ENCODE data around the gene DPP3. TPM values are rescaled to one million over a fixed set of nuclear protein-coding genes. Genes with fewer than 3 reads are reported as not detected.

DPP3 gene
- total RNA-seq, 1 experiment from 2014 or later, result 55.6 TPM

DNA sequence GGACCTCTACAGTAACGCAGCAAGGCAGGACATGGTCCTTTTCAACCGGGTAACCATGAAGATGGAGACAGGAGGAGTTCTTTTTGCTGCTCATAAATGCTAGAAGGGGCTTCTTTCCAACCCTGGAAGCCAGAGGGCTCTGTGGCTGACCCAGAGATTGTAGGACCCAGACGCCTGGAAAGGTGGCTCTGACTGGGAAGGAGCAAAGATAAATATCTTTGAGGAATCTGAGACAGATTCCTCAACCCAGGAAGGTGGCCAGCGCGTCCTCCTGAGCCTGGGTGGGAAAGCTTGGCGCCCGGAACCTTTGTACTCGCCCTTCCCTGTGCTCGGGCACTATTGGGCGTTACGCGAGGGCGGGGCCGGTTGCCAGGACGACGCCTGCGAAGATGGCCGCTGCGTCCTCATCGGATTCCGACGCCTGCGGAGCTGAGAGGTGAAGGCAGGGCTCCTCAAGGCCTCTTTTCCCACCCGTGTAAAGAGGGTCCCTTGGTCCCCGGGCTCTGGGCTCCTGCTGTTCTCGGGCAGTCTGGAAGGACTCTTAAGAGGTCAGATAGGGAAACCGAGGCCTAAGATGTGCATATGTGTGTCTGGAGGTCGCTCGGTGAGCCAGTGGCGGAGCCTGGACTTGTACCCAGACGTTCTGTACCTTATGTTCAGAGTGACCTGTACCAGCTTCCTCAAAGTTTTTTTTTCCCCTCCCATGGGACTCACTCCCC, 30.2 kb downstream of the DPP3 start, which contains the start of gene BBS1 (continued):
- TF ChIP-seq YY1 (IDR thresholded peaks at IDR 0.05; ENCODE audit: extremely low read depth, insufficient replicate concordance, low read depth, low read length) (peak; percentile 95), JUND (IDR thresholded peaks at IDR 0.05) (no peak), EZH2 (IDR thresholded peaks at IDR 0.05) (no peak), ZFX (IDR thresholded peaks at IDR 0.05) (peak; percentile 82), ELF1 (IDR thresholded peaks at IDR 0.05; ENCODE audit: borderline replicate concordance, low read depth) (no peak)

DNA sequence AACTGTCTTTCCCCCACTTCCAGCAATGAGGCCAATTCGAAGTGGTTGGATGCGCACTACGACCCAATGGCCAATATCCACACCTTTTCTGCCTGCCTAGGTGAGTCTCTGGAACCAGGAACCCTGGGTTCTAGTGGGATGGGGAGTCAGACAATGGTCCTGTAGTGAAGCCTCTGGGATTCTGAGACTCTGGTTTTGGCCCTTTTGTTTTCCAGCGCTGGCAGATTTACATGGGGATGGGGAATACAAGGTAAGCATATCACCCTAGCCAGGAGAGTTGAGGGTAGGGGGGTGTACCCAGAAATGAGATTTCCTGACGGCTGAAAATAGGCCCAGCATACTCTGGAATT, 30.7 kb downstream of the DPP3 start:
- no peaks in the 10 kb centered on the region for H3K9me2 ChIP-seq (ENCODE audit: insufficient read depth)
- peaks cover 16% of the 10 kb centered on the region for H3K79me2 ChIP-seq (ENCODE audit: insufficient read depth, low read length)
- peaks cover 5 to 12% of the 10 kb centered on the region in 2 experiments; a peak in 3 of 4 replicates for H3K4me1 ChIP-seq (ENCODE audit: control insufficient read depth in 1 of 2, insufficient read depth in 2 of 2, low read length in 2 of 2)
- no peaks in the 10 kb centered on the region for H3K9me3 ChIP-seq (ENCODE audit: control insufficient read depth in 1 of 2, insufficient read depth in 1 of 2, low read depth in 1 of 2, low read length in 2 of 2)
- peak overlapping the region; percentile 87 for H3K4me2 ChIP-seq (ENCODE audit: low read length)
- intact Hi-C loops (cut with micrococcal nuclease), result no loop called here
- ATAC-seq (peak; percentile 10), DNase-seq (ENCODE audit: low read depth, low spot score) (no peak)
- peak overlapping the region; percentile 54 for H3K27ac ChIP-seq (ENCODE audit: low read depth, low read length)
- no peaks in the 10 kb centered on the region for H4K20me1 ChIP-seq (ENCODE audit: insufficient read depth)
- ChIA-PET POLR2A (interaction anchor here (0.9 kb wide), 1 partner anchor 31 kb away, joined by 3 read pairs; the partner anchor contains the start of gene DPP3), RAD21 (ENCODE audit: low non-redundant PET in 1 of 2, low total read pairs in 2 of 2, uncharacterized antibody in 2 of 2, unreplicated experiment in 2 of 2) (no interaction called here), CTCF (interaction anchor here (0.6 to 1.6 kb wide), 2 partner anchors 18 to 168 kb away, joined by 3 to 4 read pairs; no protein-coding TSS in a partner anchor)
- H2AFZ ChIP-seq (ENCODE audit: low read depth, low read length, poor library complexity, severe bottlenecking), result no peak overlapping the region
- H3K36me3 ChIP-seq (ENCODE audit: control insufficient read depth in 1 of 2, insufficient read depth in 2 of 2, low read length in 2 of 2), result peaks cover 0 to 3% of the 10 kb centered on the region in 2 experiments; a peak in 1 of 4 replicates
- peak overlapping the region; percentile 76 for H3K9ac ChIP-seq (ENCODE audit: low read length)
- BruUV-seq (replicated peaks), result TSS peak; percentile 83
- no peaks in the 10 kb centered on the region for H3K27me3 ChIP-seq (ENCODE audit: insufficient read depth, low read length)
- TF ChIP-seq CEBPB (IDR thresholded peaks at IDR 0.05; ENCODE audit: low read depth) (no peak), ZFX (IDR thresholded peaks at IDR 0.05) (0 out of 2 replicates have a peak, but pooled peaks have one; percentile 42)
- H3K4me3 ChIP-seq (replicated peaks in 1 of 2; ENCODE audit: low read depth in 1 of 2, low read length in 2 of 2), result peak overlapping the region; percentile 91 to 99

DNA sequence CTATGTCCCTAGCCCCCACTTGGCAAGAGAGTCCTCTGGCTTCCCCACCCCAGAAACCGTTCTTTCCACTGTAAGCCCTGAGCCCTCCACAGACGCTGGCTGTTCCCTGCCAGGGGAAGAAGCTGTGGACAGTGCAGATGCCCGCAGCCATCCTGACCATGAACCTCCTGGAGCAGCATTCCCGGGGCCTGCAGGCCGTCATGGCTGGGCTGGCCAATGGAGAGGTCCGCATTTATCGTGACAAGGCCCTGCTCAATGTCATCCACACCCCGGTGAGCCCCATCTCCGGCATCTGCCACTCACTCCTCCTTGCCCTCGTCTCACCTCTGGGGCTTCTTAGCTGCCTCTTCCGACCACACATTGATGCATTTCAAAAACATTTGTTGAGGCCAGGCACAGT, 43.4 kb downstream of the DPP3 start:
- RAD21 ChIA-PET (ENCODE audit: low non-redundant PET in 1 of 2, low total read pairs in 2 of 2, uncharacterized antibody in 2 of 2, unreplicated experiment in 2 of 2), result no interaction called here
- no peak overlapping the region for H3K9ac ChIP-seq (ENCODE audit: low read length)
- TF ChIP-seq EGR1 (IDR thresholded peaks at IDR 0.05; ENCODE audit: low read depth) (no peak), SRF (IDR thresholded peaks at IDR 0.05; ENCODE audit: low read depth) (no peak), POLR2AphosphoS5 (IDR thresholded peaks at IDR 0.05; ENCODE audit: low read depth, low read length) (no peak), ZNF274 (IDR thresholded peaks at IDR 0.05; ENCODE audit: low read depth, low read length) (no peak), FOSL1 (IDR thresholded peaks at IDR 0.05; ENCODE audit: low read depth) (no peak), EZH2 (IDR thresholded peaks at IDR 0.05) (no peak)
- POLR2A ChIA-PET, result no interaction called here
- DNase-seq (ENCODE audit: low read depth, low spot score) (no peak), ATAC-seq (no peak)
- no peaks in the 10 kb centered on the region for H3K4me1 ChIP-seq (ENCODE audit: control insufficient read depth in 1 of 2, insufficient read depth in 2 of 2, low read length in 2 of 2)
- H2AFZ ChIP-seq (ENCODE audit: low read depth, low read length, poor library complexity, severe bottlenecking), result no peak overlapping the region
- no peaks in the 10 kb centered on the region for H4K20me1 ChIP-seq (ENCODE audit: insufficient read depth)
- H3K27ac ChIP-seq (ENCODE audit: low read depth, low read length), result no peak overlapping the region
- intact Hi-C loops (cut with micrococcal nuclease), result no loop called here
- H3K4me3 ChIP-seq (replicated peaks in 1 of 2; ENCODE audit: low read depth in 1 of 2, low read length in 2 of 2), result no peak overlapping the region
- H3K9me2 ChIP-seq (ENCODE audit: insufficient read depth), result no peaks in the 10 kb centered on the region
- peaks cover 9 to 11% of the 10 kb centered on the region in 2 experiments; a peak in 3 of 4 replicates for H3K36me3 ChIP-seq (ENCODE audit: control insufficient read depth in 1 of 2, insufficient read depth in 2 of 2, low read length in 2 of 2)
- H3K27me3 ChIP-seq (ENCODE audit: insufficient read depth, low read length), result no peaks in the 10 kb centered on the region
- H3K79me2 ChIP-seq (ENCODE audit: insufficient read depth, low read length), result no peaks in the 10 kb centered on the region
- CTCF ChIA-PET, result no interaction called here
- no TSS peak for BruUV-seq (replicated peaks)
- H3K9me3 ChIP-seq (ENCODE audit: control insufficient read depth in 1 of 2, insufficient read depth in 1 of 2, low read depth in 1 of 2, low read length in 2 of 2), result no peaks in the 10 kb centered on the region
- no peak overlapping the region for H3K4me2 ChIP-seq (ENCODE audit: low read length)
